ENCODE results near the gene MAP3K21.

MAP3K21 gene
- total RNA-seq = 2.6 to 9.1 (median 6.6) reads per million in 17 experiments

DNA sequence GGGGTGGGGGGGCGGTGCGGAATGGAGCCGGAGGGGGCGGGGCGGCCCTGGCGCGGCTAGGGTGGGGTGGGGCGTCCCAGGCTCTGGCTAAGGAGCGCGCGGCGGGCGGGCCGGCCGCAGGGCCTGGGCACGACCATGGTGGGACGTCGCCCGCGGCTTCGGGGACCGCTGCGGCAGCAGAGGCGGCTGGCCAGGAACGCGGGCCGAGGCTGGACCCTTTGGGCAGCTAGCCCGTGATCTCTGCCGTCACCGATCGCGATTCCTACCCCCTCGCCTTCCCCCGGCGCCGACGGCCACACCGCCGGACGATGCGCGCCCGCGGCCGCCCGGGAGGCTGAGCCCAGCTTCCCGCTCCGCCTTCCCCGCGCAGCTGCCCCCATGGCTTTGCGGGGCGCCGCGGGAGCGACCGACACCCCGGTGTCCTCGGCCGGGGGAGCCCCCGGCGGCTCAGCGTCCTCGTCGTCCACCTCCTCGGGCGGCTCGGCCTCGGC, at the start of gene MAP3K21:
MAP3K21 (plus strand) TSS at position 74 of the 491 bp plus-strand sequence; CDS start at position 379, 305 bp downstream.
- no peak for DNase-seq

GRCh38 chr1:233278631-233279030, 48.9 kb upstream of the MAP3K21 start:
- peak; percentile 31 to 58 (median 41) for DNase-seq

DNA sequence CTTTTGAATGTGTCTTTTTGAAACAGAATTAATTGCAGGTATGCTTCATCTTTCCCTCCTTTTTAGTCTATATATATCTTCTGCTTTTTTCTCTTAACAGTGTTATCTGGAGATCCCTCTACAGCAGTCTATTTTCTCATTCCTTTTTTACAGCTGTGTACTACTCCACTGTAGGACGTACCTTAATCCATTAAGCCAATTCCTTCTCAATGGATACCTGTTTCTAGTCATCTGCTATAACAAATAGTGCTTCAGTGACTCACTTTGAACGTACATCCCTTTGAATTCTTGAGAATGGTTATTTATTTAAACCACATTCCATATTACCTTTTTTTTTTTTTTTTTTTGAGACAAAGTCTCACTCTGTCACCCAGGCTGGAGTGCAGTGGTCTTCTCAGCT, 47.6 kb upstream of the MAP3K21 start:
- DNase-seq = no peak

DNA sequence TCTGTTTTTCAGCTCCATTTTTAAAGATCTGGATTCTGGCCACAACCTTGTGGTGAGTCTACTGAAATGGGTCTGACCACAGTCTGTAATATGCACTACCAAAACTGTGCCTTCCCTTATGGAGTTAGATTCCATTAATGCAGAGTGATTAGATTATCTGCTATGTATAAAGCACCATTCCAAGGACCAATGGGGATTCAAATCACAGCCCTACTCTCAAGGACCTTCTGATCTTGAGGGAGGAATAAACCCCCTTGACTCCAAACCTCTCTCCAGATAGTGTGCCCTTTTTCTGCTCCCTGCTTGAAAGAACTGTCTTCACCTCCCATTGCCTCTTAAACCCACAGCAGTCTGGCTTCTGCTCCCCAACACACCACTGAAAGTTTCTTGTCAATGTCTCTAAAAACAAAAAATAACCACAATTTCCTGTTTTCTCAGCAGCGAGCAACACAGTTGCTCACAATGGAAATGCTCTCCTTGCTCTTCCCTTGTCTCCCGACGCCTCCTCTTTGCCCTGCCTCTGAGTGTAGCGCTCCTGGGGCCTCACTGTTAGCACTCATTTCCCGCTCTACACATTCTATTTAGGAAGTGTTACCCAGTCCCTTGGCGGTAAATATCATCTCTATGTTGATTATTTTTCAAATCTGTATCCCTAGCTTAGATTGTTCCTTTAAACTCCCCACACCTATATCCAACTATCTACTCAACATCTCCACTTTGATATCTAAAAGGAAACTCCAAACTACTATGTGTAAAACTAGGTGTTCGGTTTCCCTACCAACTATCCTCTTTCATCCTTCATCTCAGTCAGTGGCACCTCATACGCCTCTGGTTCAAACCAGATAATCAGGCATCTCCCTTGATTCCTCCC, 45.6 kb upstream of the MAP3K21 start:
- DNase-seq = peak; percentile 41 to 78 (median 64)

GRCh38 chr1:233282582-233282886, 45.0 kb upstream of the MAP3K21 start:
- no peak for DNase-seq

GRCh38 chr1:233289676-233290075, 37.8 kb upstream of the MAP3K21 start:
- DNase-seq = no peak

GRCh38 chr1:233290396-233291034, 37.0 kb upstream of the MAP3K21 start:
- DNase-seq = peak in 3 of 4 experiments; percentile 44 to 66 (median 45)

DNA sequence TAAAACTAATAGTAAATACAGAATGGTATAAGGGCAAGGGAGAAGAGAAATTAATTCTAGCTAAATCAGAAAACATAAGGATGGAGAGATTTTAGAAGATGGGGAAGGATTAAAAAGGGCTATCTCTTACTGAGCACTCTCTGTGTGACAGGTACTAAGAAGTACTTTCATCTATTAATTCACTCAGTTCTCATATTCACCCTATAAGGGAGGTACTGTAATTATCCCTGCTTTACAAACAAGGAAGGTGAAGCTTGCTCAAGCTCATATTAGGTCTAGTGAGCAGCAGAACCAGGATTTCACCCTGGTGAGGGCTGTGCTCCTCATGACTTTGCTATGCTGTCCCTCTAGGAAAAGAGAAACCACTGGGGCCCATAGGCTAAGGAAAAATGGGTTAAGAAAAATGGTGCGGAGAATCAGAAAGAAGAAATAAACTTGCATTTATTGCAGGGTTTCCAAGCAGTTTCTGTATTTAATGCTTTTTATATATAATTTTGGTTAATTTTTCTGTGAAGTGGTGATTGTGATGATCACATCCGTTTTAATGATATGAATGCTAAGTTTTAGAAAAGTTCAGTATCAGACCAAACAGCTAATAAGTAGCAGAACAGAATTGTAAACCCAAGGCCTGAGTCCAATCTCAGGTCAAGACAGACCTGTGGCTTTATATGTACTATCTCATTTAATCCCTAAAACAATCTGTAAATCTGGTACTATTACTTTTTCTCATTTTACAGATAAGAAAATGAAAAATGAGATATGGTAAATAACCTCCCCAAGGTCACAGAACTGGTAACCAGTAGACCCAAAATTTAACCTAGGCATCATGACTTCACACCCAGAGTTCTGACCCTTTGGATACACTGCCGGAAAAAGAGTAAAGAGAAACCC, 33.7 kb upstream of the MAP3K21 start:
- peak in 3 of 4 experiments; percentile 13 to 29 (median 21) for DNase-seq

- peak; percentile 43 to 61 (median 54) for DNase-seq
Measured at GRCh38 chr1:233294913-233295236, 32.6 kb upstream of the MAP3K21 start.

- DNase-seq = peak; percentile 37 to 74 (median 56)
Measured at GRCh38 chr1:233295237-233295974, 32.1 kb upstream of the MAP3K21 start, which contains the start of gene PCNX2. TSS of gene PCNX2 (minus strand) at chr1:233295725. CDS start at chr1:233295478, 247 bp downstream.

DNA sequence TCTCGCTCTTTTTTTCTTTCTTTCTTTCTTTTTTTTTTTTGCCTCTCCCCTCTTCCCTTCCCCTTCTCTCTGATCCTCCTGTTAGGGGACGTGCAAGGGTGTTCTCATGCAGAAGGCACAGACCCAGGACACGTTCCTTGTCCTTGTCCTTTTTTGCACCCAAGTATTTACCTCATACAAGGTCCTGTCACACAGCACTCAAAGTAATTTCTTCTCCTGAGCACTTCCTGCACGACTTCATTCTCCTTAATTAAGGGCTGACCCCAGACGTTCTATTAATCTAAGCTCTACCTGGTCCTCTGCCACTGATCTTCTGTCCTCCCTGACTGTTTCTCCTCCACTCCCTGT, 31.6 kb upstream of the MAP3K21 start:
- DNase-seq = no peak

GRCh38 chr1:233299450-233299849, 28.1 kb upstream of the MAP3K21 start:
- DNase-seq = no peak

- no peak for DNase-seq
Measured at GRCh38 chr1:233300326-233300725, 27.2 kb upstream of the MAP3K21 start.

GRCh38 chr1:233304489-233305102, 22.9 kb upstream of the MAP3K21 start:
- peak; percentile 39 to 66 (median 53) for DNase-seq

- DNase-seq = no peak
Measured at GRCh38 chr1:233313434-233314155, 13.9 kb upstream of the MAP3K21 start.

DNA sequence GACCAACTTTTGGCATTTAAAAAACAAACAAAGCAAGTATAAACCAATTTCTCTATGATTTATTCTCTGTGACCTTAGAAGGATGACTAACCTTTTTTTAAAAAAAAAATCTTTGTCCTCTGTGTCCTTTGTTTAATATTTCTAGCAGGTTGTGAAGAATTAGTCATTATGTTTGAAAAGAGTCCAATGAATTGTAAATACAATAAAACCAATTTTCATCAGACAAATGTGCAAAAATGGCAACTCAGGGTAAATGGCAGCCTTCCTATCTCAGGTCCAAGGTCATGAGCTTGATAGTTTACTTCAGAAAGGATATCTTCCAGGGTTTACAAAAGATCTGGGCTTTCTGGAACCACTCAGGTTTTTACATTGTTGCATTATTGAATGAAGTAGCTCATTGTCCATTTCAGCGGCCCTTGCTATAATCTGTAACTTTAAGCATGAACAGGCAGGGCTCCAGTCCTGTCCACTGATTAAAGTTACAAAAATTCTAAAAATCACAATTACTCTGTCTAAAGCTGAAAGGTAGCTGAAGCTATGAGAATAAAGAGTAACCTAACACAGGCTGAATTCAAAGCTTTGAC, 11.7 kb upstream of the MAP3K21 start:
- no peak for DNase-seq

- DNase-seq = no peak
Measured at GRCh38 chr1:233316473-233316872, 11.1 kb upstream of the MAP3K21 start.

GRCh38 chr1:233319272-233319671, 8.3 kb upstream of the MAP3K21 start:
- no peak for DNase-seq

DNA sequence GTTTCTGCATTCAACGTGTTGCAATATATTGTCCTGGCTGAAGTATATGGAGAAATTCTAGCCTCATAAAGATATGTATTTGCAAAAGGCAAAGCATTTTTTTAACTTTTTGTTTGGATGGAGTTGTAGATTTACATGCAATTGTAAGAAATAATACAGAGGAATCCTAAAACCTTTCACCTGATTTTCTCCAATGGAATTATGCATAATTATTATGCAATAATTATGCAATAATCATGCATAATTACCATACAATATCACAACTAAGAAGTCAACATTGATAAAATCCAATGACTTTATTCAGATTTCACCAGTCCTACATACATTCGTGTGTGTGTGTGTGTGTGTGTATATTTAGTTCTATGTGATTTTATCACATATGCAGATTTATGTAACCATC, 7.5 kb upstream of the MAP3K21 start:
- DNase-seq = no peak

DNA sequence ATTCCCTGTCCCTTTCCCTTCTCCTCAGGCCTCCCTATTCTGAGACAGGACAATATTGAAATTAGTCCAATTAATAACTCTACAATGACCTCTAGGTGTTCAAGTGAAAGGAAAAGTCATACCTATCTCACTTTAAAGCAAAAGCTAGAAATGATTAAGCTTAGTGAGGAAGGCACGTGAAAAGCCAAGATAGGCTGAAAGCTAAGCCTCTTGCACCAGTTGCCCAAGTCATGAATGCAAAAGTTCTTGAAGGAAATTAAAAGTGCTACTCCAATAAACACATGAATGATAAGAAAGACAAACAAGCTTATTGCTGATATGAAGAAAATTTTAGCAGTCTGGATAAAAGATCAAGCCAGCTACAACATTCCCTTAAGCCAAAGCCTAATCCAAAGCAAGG, 3.8 kb upstream of the MAP3K21 start:
- DNase-seq = no peak

DNA sequence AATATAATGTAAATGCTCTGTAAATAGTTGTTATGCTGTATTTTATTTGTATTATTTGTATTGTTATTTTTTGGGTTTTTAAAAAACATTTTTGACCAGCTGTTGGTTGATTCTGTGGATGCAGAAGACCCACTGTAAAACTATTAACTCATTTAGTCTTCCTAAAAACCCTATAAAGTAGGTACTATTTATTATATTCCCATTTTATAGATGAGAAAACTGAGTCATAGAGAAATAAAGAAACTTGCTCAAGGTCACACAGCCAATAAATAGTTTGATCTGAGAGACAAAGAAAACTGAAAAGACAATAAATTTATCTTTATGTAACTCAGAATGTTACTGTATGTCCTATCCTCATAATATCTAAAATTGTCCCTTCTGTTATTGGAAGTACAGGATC, 1.2 kb upstream of the MAP3K21 start:
- no peak for DNase-seq
